Measurements from ENCODE around the gene SORCS3. TPM values are rescaled to one million over a fixed set of nuclear protein-coding genes. Genes with fewer than 3 reads are reported as not detected.

SORCS3 gene
- not detected for total RNA-seq

- H3K27ac Mint-ChIP-seq, result peak within 1 kb of the TSS in 1 of 2 donors; percentile 50
- no peak for ATAC-seq
- no peak for DNase-seq (ENCODE audit: low spot score in 2 of 2)
- H3K9me3 Mint-ChIP-seq, result no peaks in the 10 kb centered on the region
- no peaks in the 10 kb centered on the region for H3K36me3 Mint-ChIP-seq
These were observed at the start of gene SORCS3 for GRCh38 chr10:104641187-104641936. Gene SORCS3, plus strand, starts transcription at chr10:104641290.

GRCh38 chr10:104591441-104591840 is 49.6 kb upstream of the SORCS3 start:
- Mint-ChIP-seq H3K36me3 (no peaks in the 10 kb centered on the region), H3K9me3 (no peaks in the 10 kb centered on the region), H3K27ac (no peak overlapping the region)
- DNase-seq (ENCODE audit: low spot score in 2 of 2) (no peak), ATAC-seq (no peak)

GRCh38 chr10:104601166-104601565 is 39.9 kb upstream of the SORCS3 start:
- H3K27ac Mint-ChIP-seq, result no peak overlapping the region
- no peaks in the 10 kb centered on the region for H3K36me3 Mint-ChIP-seq
- DNase-seq (ENCODE audit: low spot score in 2 of 2) (no peak), ATAC-seq (no peak)
- no peaks in the 10 kb centered on the region for H3K9me3 Mint-ChIP-seq

GRCh38 chr10:104608091-104608828 is 32.8 kb upstream of the SORCS3 start:
- DNase-seq (ENCODE audit: low spot score in 2 of 2) (no peak), ATAC-seq (no peak)
- Mint-ChIP-seq H3K36me3 (peaks cover 7 to 10% of the 10 kb centered on the region in 2 donors), H3K27ac (no peak overlapping the region), H3K9me3 (peaks cover 0 to 4% of the 10 kb centered on the region in 2 donors)

- H3K36me3 Mint-ChIP-seq, result peaks cover 7 to 10% of the 10 kb centered on the region in 2 donors
- H3K27ac Mint-ChIP-seq, result no peak overlapping the region
- ATAC-seq (no peak), DNase-seq (ENCODE audit: low spot score in 2 of 2) (no peak)
- H3K9me3 Mint-ChIP-seq, result peaks cover 0 to 4% of the 10 kb centered on the region in 2 donors
These were observed 28.4 kb upstream of the SORCS3 start for GRCh38 chr10:104612571-104613205.

- Mint-ChIP-seq H3K36me3 (peaks cover 6 to 9% of the 10 kb centered on the region in 2 donors), H3K9me3 (peaks cover 0 to 4% of the 10 kb centered on the region in 2 donors), H3K27ac (no peak overlapping the region)
- no peak for DNase-seq (ENCODE audit: low spot score in 2 of 2)
- ATAC-seq, result no peak
These were observed 27.7 kb upstream of the SORCS3 start for GRCh38 chr10:104613406-104613805.

GRCh38 chr10:104614245-104614831 is 26.8 kb upstream of the SORCS3 start:
- ATAC-seq (peak; percentile 41 to 49), DNase-seq (ENCODE audit: low spot score in 2 of 2) (peak in 1 of 2 donors; percentile 64)
- no peak overlapping the region for H3K27ac Mint-ChIP-seq
- no peaks in the 10 kb centered on the region for H3K36me3 Mint-ChIP-seq
- H3K9me3 Mint-ChIP-seq, result no peaks in the 10 kb centered on the region

- Mint-ChIP-seq H3K9me3 (no peaks in the 10 kb centered on the region), H3K27ac (no peak overlapping the region), H3K36me3 (no peaks in the 10 kb centered on the region)
- DNase-seq (ENCODE audit: low spot score in 2 of 2), result no peak
- no peak for ATAC-seq
These were observed 26.0 kb upstream of the SORCS3 start for GRCh38 chr10:104615136-104615535.

GRCh38 chr10:104617831-104618230 is 23.3 kb upstream of the SORCS3 start:
- DNase-seq (ENCODE audit: low spot score in 2 of 2) (no peak), ATAC-seq (no peak)
- Mint-ChIP-seq H3K36me3 (no peaks in the 10 kb centered on the region), H3K27ac (peak overlapping the region in 1 of 2 donors; percentile 57), H3K9me3 (no peaks in the 10 kb centered on the region)

- ATAC-seq, result no peak
- H3K27ac Mint-ChIP-seq, result no peak overlapping the region
- peaks cover 0 to 7% of the 10 kb centered on the region in 2 donors for H3K36me3 Mint-ChIP-seq
- H3K9me3 Mint-ChIP-seq, result no peaks in the 10 kb centered on the region
- DNase-seq (ENCODE audit: low spot score in 2 of 2), result no peak
These were observed 18.9 kb upstream of the SORCS3 start for GRCh38 chr10:104622175-104622574.

- Mint-ChIP-seq H3K9me3 (no peaks in the 10 kb centered on the region), H3K36me3 (peaks cover 0 to 7% of the 10 kb centered on the region in 2 donors), H3K27ac (no peak overlapping the region)
- DNase-seq (ENCODE audit: low spot score in 2 of 2) (no peak), ATAC-seq (no peak)
These were observed 18.4 kb upstream of the SORCS3 start for GRCh38 chr10:104622598-104623209.

GRCh38 chr10:104630731-104631130 is 10.4 kb upstream of the SORCS3 start:
- no peak for ATAC-seq

GRCh38 chr10:104631946-104632345 is 9.1 kb upstream of the SORCS3 start:
- Mint-ChIP-seq H3K36me3 (no peaks in the 10 kb centered on the region), H3K27ac (no peak overlapping the region), H3K9me3 (no peaks in the 10 kb centered on the region)
- no peak for DNase-seq (ENCODE audit: low spot score in 2 of 2)
- no peak for ATAC-seq

More at GRCh38 chr10:104630731-104631130, 10.4 kb upstream of the SORCS3 start:
- no peak for DNase-seq (ENCODE audit: low spot score in 2 of 2)
- Mint-ChIP-seq H3K9me3 (no peaks in the 10 kb centered on the region), H3K36me3 (peaks cover 0 to 4% of the 10 kb centered on the region in 2 donors), H3K27ac (no peak overlapping the region)

- H3K27ac Mint-ChIP-seq, result no peak overlapping the region
- ATAC-seq, result peak in 1 of 2 donors; percentile 55
- H3K9me3 Mint-ChIP-seq, result no peaks in the 10 kb centered on the region
- no peak for DNase-seq (ENCODE audit: low spot score in 2 of 2)
- H3K36me3 Mint-ChIP-seq, result no peaks in the 10 kb centered on the region
These were observed 2.1 kb upstream of the SORCS3 start for GRCh38 chr10:104638861-104639589.

- Mint-ChIP-seq H3K27ac (no peak overlapping the region), H3K9me3 (no peaks in the 10 kb centered on the region), H3K36me3 (no peaks in the 10 kb centered on the region)
- peak in 1 of 2 donors; percentile 34 for ATAC-seq
- DNase-seq (ENCODE audit: low spot score in 2 of 2), result no peak
These were observed 1.3 kb upstream of the SORCS3 start for GRCh38 chr10:104639590-104640338.
